Measurements from ENCODE around the gene PTPRD.

DNA sequence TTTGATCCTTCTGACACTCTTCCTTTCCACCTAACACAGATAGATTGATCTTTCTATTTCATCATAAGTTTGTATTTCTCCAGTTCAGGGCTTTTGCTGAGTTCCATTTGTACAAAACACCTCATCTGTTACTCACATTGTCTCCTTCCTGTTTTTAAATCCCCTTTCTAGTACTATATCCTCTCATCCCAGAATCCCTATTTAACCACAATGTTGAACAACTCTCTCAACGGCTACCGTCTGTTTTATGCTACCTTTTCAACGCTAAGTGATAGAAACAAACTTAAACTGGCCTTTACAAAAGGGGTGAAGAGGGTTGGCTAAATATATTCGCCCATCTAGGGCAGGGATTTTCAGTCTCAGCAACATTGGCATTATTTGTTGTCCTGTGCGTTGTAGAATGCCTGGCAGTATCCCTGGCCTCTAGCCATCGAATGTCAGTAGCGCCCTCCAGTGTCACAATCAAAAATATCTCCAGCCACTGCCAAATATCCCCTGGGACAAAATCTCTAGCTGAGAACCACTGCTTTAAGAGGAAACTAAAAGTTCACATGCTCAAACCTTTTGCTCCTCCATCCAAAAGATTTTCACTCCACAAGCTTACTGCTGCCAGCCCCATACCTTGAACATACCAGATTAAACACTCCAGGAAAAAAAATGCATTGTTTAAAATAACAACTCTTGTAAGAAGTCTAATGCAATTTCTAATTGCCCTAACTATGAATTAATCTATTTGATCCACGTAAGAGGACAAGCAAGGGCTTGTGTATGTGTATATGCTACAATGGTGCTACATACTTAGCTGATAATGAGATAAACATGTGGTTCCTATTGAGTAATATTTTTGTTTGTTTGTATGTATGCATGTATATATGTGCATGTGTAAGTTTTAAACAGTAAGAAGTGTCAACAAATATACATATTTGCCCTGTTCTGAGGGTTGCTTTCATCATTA is 344.0 kb downstream of the PTPRD start:
- TF ChIP-seq POLR2AphosphoS5 (IDR thresholded peaks at IDR 0.05; ENCODE audit: borderline replicate concordance, low read depth, low read length) (no peak), EZH2 (IDR thresholded peaks at IDR 0.05) (no peak)
